GM23338 (cell line): ENCODE results near the gene APELA. TPM values are rescaled to one million over a fixed set of nuclear protein-coding genes. Genes with fewer than 3 reads are reported as not detected.
A peak's percentile ranks its signal among the peaks of the same experiment; 100 is the strongest.

Experiments
- ATAC-seq: fragments of 200-7000 bp; cut with Tn5 transposase; 3 replicates; pipeline ENCODE4 v1.9.1; 2020
- DNase-seq: peaks from one replicate; pipeline ENCODE4 v3.0.0-alpha.2; 2015; ENCODE audit warnings: low spot score
- H2AFZ ChIP-seq: fragments of 200-600 bp; sonication (generic); 2 replicates; pipeline ENCODE4 v1.8.0; 2016; ENCODE audit warnings: antibody characterized with exemption, mild to moderate bottlenecking, moderate library complexity
- H3F3A ChIP-seq: fragments of 200-600 bp; sonication (generic); replicated peaks from 2 replicates; pipeline ENCODE4 v1.8.0; 2017; ENCODE audit warnings: antibody characterized with exemption, mixed run types, low read depth
- H3K27ac ChIP-seq: fragments of 200-600 bp; sonication (generic); 2 replicates; pipeline ENCODE4 v1.6.1; 2016; ENCODE audit warnings: low read depth
- H3K27me3 ChIP-seq: fragments of 200-600 bp; sonication (generic); 2 replicates; pipeline ENCODE4 v1.8.0; 2016; ENCODE audit warnings: mild to moderate bottlenecking, mixed run types, moderate library complexity; ENCODE audit not compliant: insufficient read depth
- H3K36me3 ChIP-seq: fragments of 200-600 bp; sonication (generic); 2 replicates; pipeline ENCODE4 v1.8.0; 2016; ENCODE audit warnings: mild to moderate bottlenecking; ENCODE audit not compliant: insufficient read depth
- H3K4me1 ChIP-seq: fragments of 200-600 bp; sonication (generic); 2 replicates; pipeline ENCODE4 v1.8.0; 2016; ENCODE audit warnings: mild to moderate bottlenecking, moderate library complexity; ENCODE audit not compliant: insufficient read depth
- H3K4me2 ChIP-seq: fragments of 200-600 bp; sonication (generic); 2 replicates; pipeline ENCODE4 v1.7.1; 2017; ENCODE audit warnings: mixed run types
- H3K4me3 ChIP-seq: fragments of 200-600 bp; sonication (generic); 2 replicates; pipeline ENCODE4 v1.6.1; 2016; ENCODE audit warnings: mixed run types
- H3K79me2 ChIP-seq: fragments of 200-600 bp; sonication (generic); replicated peaks from 2 replicates; pipeline ENCODE4 v1.8.0; 2017; ENCODE audit warnings: mild to moderate bottlenecking; ENCODE audit not compliant: insufficient read depth
- H3K9me2 ChIP-seq: fragments of 200-600 bp; sonication (generic); 2 replicates; pipeline ENCODE4 v1.8.0; 2017; ENCODE audit not compliant: insufficient read depth
- H4K20me1 ChIP-seq: fragments of 200-600 bp; sonication (generic); replicated peaks from 2 replicates; pipeline ENCODE4 v1.8.0; 2017; ENCODE audit warnings: mild to moderate bottlenecking; ENCODE audit not compliant: insufficient read depth
- H3K27ac Mint-ChIP-seq: 2 replicates; pipeline ENCODE4 v1.8.0; 2020; ENCODE audit warnings: inconsistent platforms, mild to moderate bottlenecking, moderate library complexity, mixed read lengths
- H3K27me3 Mint-ChIP-seq: 3 replicates; pipeline ENCODE4 v1.8.0; 2022; ENCODE audit warnings: low read depth, mild to moderate bottlenecking, moderate library complexity, mixed read lengths, inconsistent platforms; ENCODE audit not compliant: insufficient read depth, poor library complexity
- H3K36me3 Mint-ChIP-seq: 3 replicates; pipeline ENCODE4 v1.8.0; 2021; ENCODE audit warnings: low read depth, mild to moderate bottlenecking, inconsistent platforms, moderate library complexity, mixed read lengths
- H3K4me1 Mint-ChIP-seq: 3 replicates; pipeline ENCODE4 v1.8.0; 2020; ENCODE audit warnings: mild to moderate bottlenecking, inconsistent platforms, mixed read lengths
- H3K4me3 Mint-ChIP-seq: 3 replicates; pipeline ENCODE4 v1.8.0; 2021; ENCODE audit warnings: moderate library complexity, mild to moderate bottlenecking, inconsistent platforms, mixed read lengths
- H3K9me3 Mint-ChIP-seq: 3 replicates; pipeline ENCODE4 v1.8.0; 2020; ENCODE audit warnings: moderate library complexity, mild to moderate bottlenecking, inconsistent platforms, mixed read lengths
- CREB1 ChIP-seq: fragments of 250-450 bp; sonication (Bioruptor Pico); IDR thresholded peaks from 2 replicates; pipeline ENCODE4 v1.5.0; 2020; ENCODE audit warnings: low read depth, mild to moderate bottlenecking, moderate library complexity
- CTCF ChIP-seq, 2 experiments: fragments of 200-600 bp in 1 of 2; sonication (generic) in 1 of 2; conservative IDR thresholded peaks; 2 replicates each; pipeline versions ENCODE4 v1.5.1 to v1.6.1; 2016 to 2017; ENCODE audit warnings: antibody characterized with exemption in 2 of 2, low read depth in 2 of 2, mild to moderate bottlenecking in 2 of 2, moderate library complexity in 1 of 2
- EZH2phosphoT487 ChIP-seq: fragments of 200-600 bp; sonication (generic); IDR thresholded peaks from one replicate; pipeline ENCODE4 v1.8.1; 2018; ENCODE audit warnings: antibody characterized with exemption; ENCODE audit not compliant: unreplicated experiment
- JUNB ChIP-seq: IDR thresholded peaks from one replicate; pipeline ENCODE4 v1.6.1; 2016; ENCODE audit warnings: antibody characterized with exemption; ENCODE audit not compliant: unreplicated experiment
- NANOG ChIP-seq: IDR thresholded peaks from 2 replicates; pipeline ENCODE4 v1.6.1; 2016; ENCODE audit warnings: antibody characterized with exemption, borderline replicate concordance
- ZNF331 ChIP-seq: fragments of 250-450 bp; sonication (Bioruptor Pico); IDR thresholded peaks from 2 replicates; pipeline ENCODE4 v1.5.0; 2020; ENCODE audit warnings: low read depth, mild to moderate bottlenecking, moderate library complexity
- polyA plus RNA-seq: library from polyadenylated mRNA; unstranded; fragments of >200 nt; fragmentation: Nextera tagmentation; extraction: Ambion mirVana; gene quantifications from 2 replicates; pipeline ENCODE4 v1.2.1, GENCODE V29; 2016
- total RNA-seq: library from RNA; depleted of rRNA; stranded (reverse); fragments of >200 nt; shearing (Covaris generic); gene quantifications from 2 replicates; pipeline ENCODE4 v1.2.3, GENCODE V29; 2014
- TF ChIP-seq, protein P1 (sequence below): IDR thresholded peaks from 2 replicates; pipeline ENCODE4 v1.6.1; 2016; ENCODE audit warnings: antibody characterized with exemption

The APELA gene
- total and polyA plus RNA-seq, 2 experiments from 2014 or later = 114 to 213 TPM

GRCh38 chr4:164890691-164891090 is 13.7 kb downstream of the APELA start:
- peaks cover 10% of the 10 kb centered on the region for H3K4me1 Mint-ChIP-seq

GRCh38 chr4:164892018-164892417 is 15.0 kb downstream of the APELA start:
- Histone ChIP-seq H3K4me3 (no peak overlapping the region), H3K9me2 (no peaks in the 10 kb centered on the region), H3K27me3 (no peaks in the 10 kb centered on the region), H3K36me3 (peaks cover 34% of the 10 kb centered on the region), H3F3A (no peaks in the 10 kb centered on the region; the same call in 1 of the 2 replicates), H3K4me2 (no peak overlapping the region), H3K79me2 (peaks cover 77% of the 10 kb centered on the region), H3K27ac (peak overlapping the region; percentile 63), H3K4me1 (peaks cover 26% of the 10 kb centered on the region), H4K20me1 (peaks cover 16% of the 10 kb centered on the region), H2AFZ (no peak overlapping the region)
- H3K27ac Mint-ChIP-seq = peak overlapping the region; percentile 26; the same call in 1 of the 2 replicates
- ATAC-seq = peak; percentile 12; the same call in 1 of the 3 replicates
- H3K27me3 Mint-ChIP-seq = no peaks in the 10 kb centered on the region
- peaks cover 10% of the 10 kb centered on the region for H3K4me1 Mint-ChIP-seq
- DNase-seq = no peak
- H3K9me3 Mint-ChIP-seq = no peaks in the 10 kb centered on the region
- peaks cover 44% of the 10 kb centered on the region for H3K36me3 Mint-ChIP-seq
- TF ChIP-seq EZH2phosphoT487 = no peak
- no peak for TF ChIP-seq CTCF (conservative IDR thresholded peaks at IDR 0.05; ENCODE audit: low read depth in 2 of 2)
- no peak overlapping the region for H3K4me3 Mint-ChIP-seq

More at GRCh38 chr4:164890691-164891090, 13.7 kb downstream of the APELA start:
- H3K27me3 ChIP-seq = no peaks in the 10 kb centered on the region
- H2AFZ ChIP-seq = no peak overlapping the region
- H3K79me2 ChIP-seq = peaks cover 91% of the 10 kb centered on the region
- TF ChIP-seq JUNB = no peak
- TF ChIP-seq ZNF331 = no peak
- no peak for TF ChIP-seq CTCF (conservative IDR thresholded peaks at IDR 0.05; ENCODE audit: low read depth in 2 of 2)
- no peak for TF ChIP-seq NANOG
- no peak for TF ChIP-seq EZH2phosphoT487
- TF ChIP-seq, protein P1, sequence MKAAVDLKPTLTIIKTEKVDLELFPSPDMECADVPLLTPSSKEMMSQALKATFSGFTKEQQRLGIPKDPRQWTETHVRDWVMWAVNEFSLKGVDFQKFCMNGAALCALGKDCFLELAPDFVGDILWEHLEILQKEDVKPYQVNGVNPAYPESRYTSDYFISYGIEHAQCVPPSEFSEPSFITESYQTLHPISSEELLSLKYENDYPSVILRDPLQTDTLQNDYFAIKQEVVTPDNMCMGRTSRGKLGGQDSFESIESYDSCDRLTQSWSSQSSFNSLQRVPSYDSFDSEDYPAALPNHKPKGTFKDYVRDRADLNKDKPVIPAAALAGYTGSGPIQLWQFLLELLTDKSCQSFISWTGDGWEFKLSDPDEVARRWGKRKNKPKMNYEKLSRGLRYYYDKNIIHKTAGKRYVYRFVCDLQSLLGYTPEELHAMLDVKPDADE = no peak
- no peak for TF ChIP-seq CREB1 (CRISPR knock-in tag)
- Mint-ChIP-seq H3K4me3 (no peak overlapping the region), H3K27me3 (no peaks in the 10 kb centered on the region), H3K9me3 (no peaks in the 10 kb centered on the region), H3K36me3 (peaks cover 41% of the 10 kb centered on the region), H3K27ac (no peak overlapping the region)
- H3K4me2 ChIP-seq = no peak overlapping the region
- H3F3A ChIP-seq = no peaks in the 10 kb centered on the region; the same call in 1 of the 2 replicates
- peaks cover 26% of the 10 kb centered on the region for H3K4me1 ChIP-seq
- no peaks in the 10 kb centered on the region for H3K9me2 ChIP-seq
- no peak for DNase-seq
- peaks cover 29% of the 10 kb centered on the region for H3K36me3 ChIP-seq
- H3K4me3 ChIP-seq = no peak overlapping the region
- no peak for ATAC-seq
- no peak overlapping the region for H3K27ac ChIP-seq
- peaks cover 16% of the 10 kb centered on the region for H4K20me1 ChIP-seq
